HCT116 (cell line): Measurements from ENCODE around the gene TSPYL6. TPM values are rescaled to one million over a fixed set of nuclear protein-coding genes. Genes with fewer than 3 reads are reported as not detected.

ENCODE experiments used
- ATAC-seq: fragments of 200-7000 bp; cut with Tn5 transposase; 2 replicates; pipeline ENCODE4 v1.9.1; 2020; ENCODE audit warnings: mild to moderate bottlenecking, moderate library complexity
- BruUV-seq: library from RNA; stranded (reverse); fragments of 400-500 nt; replicated peaks from 2 replicates; lab custom pipeline; 2021; lab: Mats Ljungman, UMichigan
- CTCF ChIA-PET: fragments of 300-600 bp; sonication (Branson Sonifier 250); formaldehyde crosslinking; loops from one replicate; lab custom pipeline; 2021; ENCODE audit warnings: antibody characterized with exemption; lab: Charles Lee
- POLR2A ChIA-PET: fragments of 300-600, 350-600 bp; sonication (Branson Sonifier 250); formaldehyde crosslinking; loops from one replicate; lab custom pipeline; 2021; ENCODE audit warnings: antibody characterized with exemption; lab: Charles Lee
- RAD21 ChIA-PET, 2 experiments: fragments of 300-600 bp; sonication (Branson Sonifier 250); formaldehyde crosslinking; loops; one replicate each; lab custom pipeline; 2023; ENCODE audit warnings: low total read pairs in 2 of 2; ENCODE audit not compliant: uncharacterized antibody in 2 of 2, unreplicated experiment in 2 of 2, low non-redundant PET in 1 of 2; lab: Charles Lee
- DNase-seq: peaks from one replicate; pipeline ENCODE4 v3.0.0-alpha.2; 2010; ENCODE audit warnings: low read depth, low spot score
- H2AFZ ChIP-seq: fragments of 200-600 bp; shearing (Covaris generic), sonication (generic); 2 replicates; pipeline ENCODE4 v1.6.1; 2017; ENCODE audit warnings: low read depth, mixed run types, mixed read lengths, antibody characterized with exemption, low read length; ENCODE audit not compliant: poor library complexity, severe bottlenecking
- H3K27ac ChIP-seq: 2 replicates; pipeline ENCODE4 v1.5.1; 2012; ENCODE audit warnings: low read depth, low read length
- H3K27me3 ChIP-seq: fragments of 200-600 bp; sonication (generic); 2 replicates; pipeline ENCODE4 v1.6.1; 2016; ENCODE audit warnings: mixed run types, low read length, mixed read lengths; ENCODE audit not compliant: insufficient read depth
- H3K36me3 ChIP-seq, 2 experiments: fragments of 200-500 bp in 1 of 2; fragments of 200-600 bp in 1 of 2; sonication (Bioruptor generic) in 1 of 2; sonication (generic) in 1 of 2; 2 replicates each; pipeline versions ENCODE4 v1.5.1 to v1.6.1; 2014 to 2016; ENCODE audit warnings: low read length in 2 of 2, inconsistent platforms in 1 of 2, mixed read lengths in 1 of 2, mixed run types in 1 of 2; ENCODE audit not compliant: insufficient read depth in 2 of 2, control insufficient read depth in 1 of 2
- H3K4me1 ChIP-seq, 2 experiments: fragments of 200-600 bp in 1 of 2; sonication (generic) in 1 of 2; 2 replicates each; pipeline versions ENCODE4 v1.5.1 to v1.6.1; 2012 to 2017; ENCODE audit warnings: low read length in 2 of 2, inconsistent platforms in 1 of 2, mild to moderate bottlenecking in 1 of 2, mixed read lengths in 1 of 2, mixed run types in 1 of 2, moderate library complexity in 1 of 2; ENCODE audit not compliant: insufficient read depth in 2 of 2, control insufficient read depth in 1 of 2
- H3K4me2 ChIP-seq: fragments of 200-600 bp; sonication (generic); 2 replicates; pipeline ENCODE4 v1.6.1; 2017; ENCODE audit warnings: mixed run types, low read length, mixed read lengths
- H3K4me3 ChIP-seq, 2 experiments: fragments of 200-600 bp in 1 of 2; sonication (generic) in 1 of 2; replicated peaks in 1 of 2; 2 replicates each; pipeline ENCODE4 v1.5.1; 2011 to 2016; ENCODE audit warnings: low read length in 2 of 2, control low read depth in 1 of 2, low read depth in 1 of 2, mild to moderate bottlenecking in 1 of 2, mixed read lengths in 1 of 2, mixed run types in 1 of 2
- H3K79me2 ChIP-seq: fragments of 200-600 bp; sonication (generic); 2 replicates; pipeline ENCODE4 v1.6.1; 2017; ENCODE audit warnings: mild to moderate bottlenecking, mixed run types, low read length, moderate library complexity, mixed read lengths; ENCODE audit not compliant: insufficient read depth
- H3K9ac ChIP-seq: fragments of 200-600 bp; sonication (generic); 2 replicates; pipeline ENCODE4 v1.6.1; 2016; ENCODE audit warnings: low read length, mixed read lengths
- H3K9me2 ChIP-seq: fragments of 200-600 bp; sonication (generic), shearing (Covaris generic); 2 replicates; pipeline ENCODE4 v1.6.1; 2017; ENCODE audit warnings: mixed run types, mild to moderate bottlenecking, moderate library complexity; ENCODE audit not compliant: insufficient read depth
- H3K9me3 ChIP-seq, 2 experiments: fragments of 200-500 bp in 1 of 2; fragments of 200-600 bp in 1 of 2; sonication (Bioruptor generic) in 1 of 2; sonication (generic) in 1 of 2; 2 replicates each; pipeline ENCODE4 v1.6.1; 2014 to 2017; ENCODE audit warnings: low read length in 2 of 2, mixed read lengths in 2 of 2, inconsistent platforms in 1 of 2, low read depth in 1 of 2, mild to moderate bottlenecking in 1 of 2, mixed run types in 1 of 2, moderate library complexity in 1 of 2; ENCODE audit not compliant: control insufficient read depth in 1 of 2, insufficient read depth in 1 of 2
- H4K20me1 ChIP-seq: fragments of 200-600 bp; sonication (generic), shearing (Covaris generic); 2 replicates; pipeline ENCODE4 v1.6.1; 2017; ENCODE audit warnings: mixed run types, mild to moderate bottlenecking, moderate library complexity; ENCODE audit not compliant: insufficient read depth
- ATF3 ChIP-seq: IDR thresholded peaks from 2 replicates; pipeline ENCODE4 v1.6.1; 2012
- CBX3 ChIP-seq: IDR thresholded peaks from 2 replicates; pipeline ENCODE4 v1.6.1; 2012; ENCODE audit warnings: low read depth
- ELF1 ChIP-seq: IDR thresholded peaks from 2 replicates; pipeline ENCODE4 v1.6.1; 2012; ENCODE audit warnings: low read depth, borderline replicate concordance
- EZH2 ChIP-seq: fragments of 200-600 bp; sonication (generic); IDR thresholded peaks from 2 replicates; pipeline ENCODE4 v1.6.1; 2017; ENCODE audit warnings: antibody characterized with exemption, mixed run types
- EZH2phosphoT487 ChIP-seq: fragments of 200-600 bp; IDR thresholded peaks from 2 replicates; pipeline ENCODE4 v1.6.1; 2018; ENCODE audit warnings: antibody characterized with exemption, borderline replicate concordance
- FOSL1 ChIP-seq: IDR thresholded peaks from 2 replicates; pipeline ENCODE4 v1.6.1; 2012; ENCODE audit warnings: low read depth
- JUND ChIP-seq: IDR thresholded peaks from 2 replicates; pipeline ENCODE4 v1.6.1; 2012
- MAX ChIP-seq: IDR thresholded peaks from 2 replicates; pipeline ENCODE4 v1.6.1; 2012
- POLR2A ChIP-seq: IDR thresholded peaks from 2 replicates; pipeline ENCODE4 v1.7.0; 2011; ENCODE audit warnings: borderline replicate concordance; ENCODE audit not compliant: insufficient read depth, insufficient read length; ENCODE audit errors: extremely low read depth
- POLR2AphosphoS5 ChIP-seq: IDR thresholded peaks from 2 replicates; pipeline ENCODE4 v1.6.1; 2011; ENCODE audit warnings: mild to moderate bottlenecking, low read depth, low read length, moderate library complexity
- RAD21 ChIP-seq: IDR thresholded peaks from 2 replicates; pipeline ENCODE4 v1.6.1; 2012; ENCODE audit warnings: low read depth, mild to moderate bottlenecking
- REST ChIP-seq: IDR thresholded peaks from 2 replicates; pipeline ENCODE4 v1.6.1; 2012; ENCODE audit warnings: low read depth
- SIN3A ChIP-seq: IDR thresholded peaks from 2 replicates; pipeline ENCODE4 v1.6.1; 2012; ENCODE audit warnings: low read depth
- SP1 ChIP-seq: IDR thresholded peaks from 2 replicates; pipeline ENCODE4 v1.6.1; 2012; ENCODE audit warnings: low read depth
- SRF ChIP-seq: IDR thresholded peaks from 2 replicates; pipeline ENCODE4 v1.6.1; 2012; ENCODE audit warnings: low read depth
- TCF7L2 ChIP-seq: IDR thresholded peaks from 2 replicates; pipeline ENCODE4 v1.7.0; 2011; ENCODE audit warnings: borderline replicate concordance, inconsistent platforms; ENCODE audit not compliant: insufficient read depth, insufficient read length; ENCODE audit errors: extremely low read depth
- ZBTB33 ChIP-seq: IDR thresholded peaks from 2 replicates; pipeline ENCODE4 v1.6.1; 2011; ENCODE audit warnings: mild to moderate bottlenecking, low read length, moderate library complexity; ENCODE audit not compliant: insufficient replicate concordance; ENCODE audit errors: extremely low read depth
- ZFX ChIP-seq: fragments of 450-650 bp; IDR thresholded peaks from 2 replicates; pipeline ENCODE4 v1.6.1; 2017
- ZNF274 ChIP-seq: fragments of 200-500 bp; sonication (Bioruptor generic); IDR thresholded peaks from 2 replicates; pipeline ENCODE4 v1.6.1; 2014; ENCODE audit warnings: mild to moderate bottlenecking, low read depth, low read length, inconsistent platforms
- intact Hi-C: fragments of 100-400 bp; cut with micrococcal nuclease; formaldehyde crosslinking; loops from 2 replicates; pipeline ENCODE4 v1.10.0; 2022
- total RNA-seq: library from RNA; stranded (reverse); gene quantifications from one replicate; pipeline ENCODE4 v1.2.1, GENCODE V29; 2021; ENCODE audit not compliant: unreplicated experiment

Gene TSPYL6
- total RNA-seq, 1 experiment from 2014 or later, result not detected

GRCh38 chr2:54204476-54204875, 51.6 kb downstream of the TSPYL6 start:
- Histone ChIP-seq H3K36me3 (no peaks in the 10 kb centered on the region), H3K4me3 (no peak overlapping the region), H3K79me2 (no peaks in the 10 kb centered on the region), H2AFZ (no peak overlapping the region), H3K4me1 (no peaks in the 10 kb centered on the region), H3K9ac (no peak overlapping the region), H3K4me2 (no peak overlapping the region), H3K9me3 (no peaks in the 10 kb centered on the region), H3K27ac (no peak overlapping the region), H3K27me3 (no peaks in the 10 kb centered on the region), H4K20me1 (no peaks in the 10 kb centered on the region), H3K9me2 (no peaks in the 10 kb centered on the region)
- no peak for DNase-seq
- ChIA-PET RAD21 (no interaction called here), CTCF (interaction anchor here (0.6 kb wide), 1 partner anchor 9 kb away, joined by 3 read pairs; no protein-coding TSS in a partner anchor), POLR2A (no interaction called here)
- intact Hi-C loops, result no loop called here
- BruUV-seq, result no TSS peak
- no peak for ATAC-seq
- no peak for TF ChIP-seq MAX
- no peak for TF ChIP-seq POLR2A
- TF ChIP-seq ATF3, result no peak
- no peak for TF ChIP-seq ZFX
- TF ChIP-seq ZBTB33, result no peak
- TF ChIP-seq SRF, result no peak
- no peak for TF ChIP-seq SIN3A
- no peak for TF ChIP-seq ELF1
- TF ChIP-seq SP1, result no peak
- TF ChIP-seq EZH2phosphoT487, result no peak
- TF ChIP-seq TCF7L2, result no peak
- no peak for TF ChIP-seq FOSL1
- no peak for TF ChIP-seq REST
- no peak for TF ChIP-seq RAD21
- no peak for TF ChIP-seq ZNF274
- TF ChIP-seq POLR2AphosphoS5, result no peak
- TF ChIP-seq EZH2, result no peak
- no peak for TF ChIP-seq CBX3
- no peak for TF ChIP-seq JUND
